WTC11 (cell line): ENCODE measurements around the gene ZNF593. TPM values are rescaled to one million over a fixed set of nuclear protein-coding genes. Genes with fewer than 3 reads are reported as not detected.
A peak's percentile ranks its signal among the peaks of the same experiment; 100 is the strongest.

Source experiments
- ATAC-seq: fragments of 200-7000 bp; cut with Tn5 transposase; 2 replicates; pipeline ENCODE4 v1.10.0; 2021; ENCODE audit warnings: mild to moderate bottlenecking, moderate library complexity
- CTCF ChIA-PET: fragments of 300-600 bp; sonication (Branson Sonifier 250); formaldehyde crosslinking; loops from one replicate; lab custom pipeline; 2021; ENCODE audit warnings: antibody characterized with exemption; lab: Charles Lee
- POLR2A ChIA-PET: fragments of 350-600 bp; sonication (Branson Sonifier 250); formaldehyde crosslinking; loops from one replicate; lab custom pipeline; 2021; ENCODE audit warnings: antibody characterized with exemption; lab: Charles Lee
- DNase-seq: peaks from one replicate; pipeline ENCODE4 v3.0.0; 2021; ENCODE audit warnings: low spot score
- H3K27ac Mint-ChIP-seq: 2 replicates; pipeline ENCODE4 v1.8.0; 2021; ENCODE audit warnings: mixed read lengths
- H3K27me3 Mint-ChIP-seq: 2 replicates; pipeline ENCODE4 v1.8.0; 2021; ENCODE audit warnings: low read depth, mild to moderate bottlenecking, moderate library complexity, mixed read lengths
- H3K36me3 Mint-ChIP-seq: 2 replicates; pipeline ENCODE4 v1.8.0; 2021; ENCODE audit warnings: mixed read lengths
- H3K4me1 Mint-ChIP-seq: 2 replicates; pipeline ENCODE4 v1.8.0; 2022; ENCODE audit warnings: mixed read lengths
- H3K4me3 Mint-ChIP-seq: 2 replicates; pipeline ENCODE4 v1.8.0; 2021; ENCODE audit warnings: mild to moderate bottlenecking, moderate library complexity, mixed read lengths
- H3K9me3 Mint-ChIP-seq: 2 replicates; pipeline ENCODE4 v1.8.0; 2021; ENCODE audit warnings: mixed read lengths
- AFF4 ChIP-seq: sonication (generic); formaldehyde crosslinking; IDR thresholded peaks from 2 replicates; pipeline ENCODE4 v1.8.1; 2023; ENCODE audit warnings: mild to moderate bottlenecking, missing genetic modification reagents, borderline replicate concordance
- CBFB ChIP-seq: sonication (generic); formaldehyde crosslinking; IDR thresholded peaks from 2 replicates; pipeline ENCODE4 v1.8.1; 2022; ENCODE audit warnings: mild to moderate bottlenecking, low read depth, missing genetic modification reagents
- ESRRA ChIP-seq: sonication (generic); formaldehyde crosslinking; IDR thresholded peaks from 2 replicates; pipeline ENCODE4 v1.8.1; 2022; ENCODE audit warnings: mild to moderate bottlenecking, missing genetic modification reagents, borderline replicate concordance
- FOXJ3 ChIP-seq: sonication (generic); formaldehyde crosslinking; IDR thresholded peaks from 2 replicates; pipeline ENCODE4 v1.9.0; 2021; ENCODE audit warnings: missing genetic modification reagents, mild to moderate bottlenecking, borderline replicate concordance
- FOXK1 ChIP-seq: sonication (generic); formaldehyde crosslinking; IDR thresholded peaks from 2 replicates; pipeline ENCODE4 v1.8.0; 2022; ENCODE audit warnings: mild to moderate bottlenecking, moderate library complexity, missing genetic modification reagents
- GABPB1 ChIP-seq: sonication (generic); formaldehyde crosslinking; IDR thresholded peaks from 2 replicates; pipeline ENCODE4 v1.8.1; 2023; ENCODE audit warnings: mild to moderate bottlenecking, missing genetic modification reagents
- GRHL2 ChIP-seq: fragments of 250-450 bp; sonication (Bioruptor Pico); IDR thresholded peaks from 2 replicates; pipeline ENCODE4 v1.8.0; 2022; ENCODE audit warnings: mild to moderate bottlenecking, moderate library complexity; ENCODE audit not compliant: insufficient replicate concordance, severe bottlenecking
- GTF2I ChIP-seq: fragments of 250-450 bp; sonication (Bioruptor Pico); conservative IDR thresholded peaks from 2 replicates; pipeline ENCODE4 v1.4.0; 2021; ENCODE audit warnings: mild to moderate bottlenecking
- IRF1 ChIP-seq: sonication (generic); formaldehyde crosslinking; IDR thresholded peaks from 2 replicates; pipeline ENCODE4 v1.8.0; 2023; ENCODE audit warnings: missing genetic modification reagents
- IRF2 ChIP-seq: sonication (generic); formaldehyde crosslinking; IDR thresholded peaks from 2 replicates; pipeline ENCODE4 v1.8.0; 2022; ENCODE audit warnings: low read depth, missing genetic modification reagents, borderline replicate concordance
- JAZF1 ChIP-seq: fragments of 250-450 bp; sonication (Bioruptor Pico); IDR thresholded peaks from 2 replicates; pipeline ENCODE4 v1.9.0; 2021; ENCODE audit warnings: moderate library complexity, mild to moderate bottlenecking, inconsistent platforms
- JUN ChIP-seq: sonication (generic); formaldehyde crosslinking; IDR thresholded peaks from 2 replicates; pipeline ENCODE4 v1.8.0; 2023; ENCODE audit warnings: mild to moderate bottlenecking, missing genetic modification reagents
- MAX ChIP-seq: sonication (generic); formaldehyde crosslinking; IDR thresholded peaks from 2 replicates; pipeline ENCODE4 v1.8.0; 2022; ENCODE audit warnings: mild to moderate bottlenecking, missing genetic modification reagents
- NFATC4 ChIP-seq: fragments of 250-450 bp; sonication (Bioruptor Pico); IDR thresholded peaks from 2 replicates; pipeline ENCODE4 v1.9.0; 2021; ENCODE audit warnings: mild to moderate bottlenecking
- NR2C2 ChIP-seq: sonication (generic); formaldehyde crosslinking; IDR thresholded peaks from 2 replicates; pipeline ENCODE4 v1.8.0; 2022; ENCODE audit warnings: mild to moderate bottlenecking, missing genetic modification reagents
- RELA ChIP-seq: sonication (generic); formaldehyde crosslinking; IDR thresholded peaks from 2 replicates; pipeline ENCODE4 v1.8.1; 2022; ENCODE audit warnings: missing genetic modification reagents, mild to moderate bottlenecking, borderline replicate concordance
- SP1 ChIP-seq: sonication (generic); formaldehyde crosslinking; conservative IDR thresholded peaks from 2 replicates; pipeline ENCODE4 v1.8.1; 2022; ENCODE audit warnings: missing genetic modification reagents
- TCF7 ChIP-seq: sonication (generic); formaldehyde crosslinking; IDR thresholded peaks from 2 replicates; pipeline ENCODE4 v1.8.0; 2022; ENCODE audit warnings: mild to moderate bottlenecking, low read depth, missing genetic modification reagents, moderate library complexity
- ZNF232 ChIP-seq: sonication (generic); formaldehyde crosslinking; IDR thresholded peaks from 2 replicates; pipeline ENCODE4 v1.8.0; 2022; ENCODE audit warnings: mild to moderate bottlenecking, missing genetic modification reagents
- ZNF263 ChIP-seq: sonication (generic); formaldehyde crosslinking; IDR thresholded peaks from 2 replicates; pipeline ENCODE4 v1.8.1; 2022; ENCODE audit warnings: low read depth, mild to moderate bottlenecking, moderate library complexity, missing genetic modification reagents
- ZNF317 ChIP-seq: sonication (generic); formaldehyde crosslinking; IDR thresholded peaks from 2 replicates; pipeline ENCODE4 v1.8.1; 2023; ENCODE audit warnings: low read depth, mild to moderate bottlenecking, moderate library complexity, missing genetic modification reagents, borderline replicate concordance
- ZNF423 ChIP-seq: fragments of 250-450 bp; sonication (Bioruptor Pico); IDR thresholded peaks from 2 replicates; pipeline ENCODE4 v2.1.2; 2022; ENCODE audit warnings: mild to moderate bottlenecking, moderate library complexity
- ZSCAN18 ChIP-seq: fragments of 250-450 bp; sonication (Bioruptor Pico); IDR thresholded peaks from 2 replicates; pipeline ENCODE4 v2.1.2; 2022; ENCODE audit warnings: mild to moderate bottlenecking, moderate library complexity
- total RNA-seq: library from RNA; stranded (reverse); gene quantifications from 3 replicates; pipeline ENCODE4 v1.2.3, GENCODE V29; 2021
- TF ChIP-seq, protein P1 (sequence below): sonication (generic); formaldehyde crosslinking; IDR thresholded peaks from 2 replicates; pipeline ENCODE4 v1.8.1; 2023; ENCODE audit warnings: mild to moderate bottlenecking, missing genetic modification reagents
- TF ChIP-seq, protein P2 (sequence below): sonication (generic); formaldehyde crosslinking; IDR thresholded peaks from 2 replicates; pipeline ENCODE4 v1.8.1; 2022; ENCODE audit warnings: low read depth, mild to moderate bottlenecking, moderate library complexity, missing genetic modification reagents, borderline replicate concordance

The ZNF593 gene
- total RNA-seq, 1 experiment from 2014 or later, result 49.1 TPM

- Mint-ChIP-seq H3K27me3 (peaks cover 94% of the 10 kb centered on the region), H3K4me3 (peak overlapping the region; percentile 61)
- CTCF ChIA-PET, result interaction anchor here (0.6 to 2.0 kb wide), 8 partner anchors 9 to 235 kb away, joined by 3 to 11 read pairs (median 4); partner anchors contain the start of genes CEP85 and ZNF593
Measured at GRCh38 chr1:26160527-26161414, 8.9 kb upstream of the ZNF593 start.

DNA sequence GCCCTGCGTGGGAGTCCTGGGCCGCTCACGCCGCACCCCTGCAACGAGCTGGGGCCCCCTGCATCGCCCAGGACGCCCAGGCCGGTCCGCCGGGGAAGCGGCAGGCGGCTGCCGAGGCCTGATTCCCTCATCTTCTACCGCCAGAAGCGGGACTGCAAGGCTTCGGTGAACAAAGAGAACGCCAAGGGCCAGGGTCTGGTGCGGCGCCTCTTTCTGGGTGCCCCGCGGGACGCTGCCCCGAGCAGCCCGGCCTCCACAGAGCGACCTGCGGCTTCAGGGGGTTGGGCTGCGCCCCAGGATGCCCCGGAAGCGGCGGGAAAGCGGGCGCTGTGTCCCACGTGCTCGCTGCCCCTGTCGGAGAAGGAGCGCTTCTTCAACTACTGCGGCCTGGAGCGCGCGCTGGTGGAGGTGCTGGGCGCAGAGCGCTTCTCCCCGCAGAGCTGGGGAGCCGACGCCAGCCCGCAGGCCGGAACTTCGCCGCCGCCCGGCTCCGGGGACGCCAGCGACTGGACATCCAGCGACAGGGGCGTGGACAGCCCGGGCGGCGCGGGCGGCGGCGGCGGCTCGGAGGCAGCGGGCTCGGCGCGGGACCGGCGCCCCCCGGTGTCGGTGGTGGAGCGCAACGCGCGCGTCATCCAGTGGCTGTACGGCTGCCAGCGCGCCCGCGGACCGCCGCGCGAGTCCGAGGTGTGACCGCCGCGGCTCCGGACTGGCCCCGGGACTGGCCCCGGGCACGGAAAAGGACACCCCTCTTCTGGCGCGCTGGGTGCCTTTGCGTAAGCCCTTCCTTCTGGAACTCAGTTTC lies 8.1 kb upstream of the ZNF593 start:
- peak; percentile 4; the same call in 1 of the 2 replicates for ATAC-seq
- H3K9me3 Mint-ChIP-seq, result no peaks in the 10 kb centered on the region
- peak overlapping the region; percentile 74 for H3K4me3 Mint-ChIP-seq
- ChIA-PET POLR2A (no interaction called here), CTCF (interaction anchor here (0.7 to 2.0 kb wide), 9 partner anchors 8 to 235 kb away, joined by 3 to 11 read pairs (median 4); partner anchors contain the start of genes CATSPER4 and ZNF593)
- H3K27ac Mint-ChIP-seq, result no peak overlapping the region
- peaks cover 56% of the 10 kb centered on the region for H3K4me1 Mint-ChIP-seq
- peaks cover 92% of the 10 kb centered on the region for H3K27me3 Mint-ChIP-seq
- H3K36me3 Mint-ChIP-seq, result no peaks in the 10 kb centered on the region
- peak; percentile 64 for DNase-seq
- no peak for TF ChIP-seq IRF2 (CRISPR knock-in tag)
- TF ChIP-seq ESRRA (CRISPR knock-in tag), result peak; percentile 57; the same call in 1 of the 2 replicates
- 0 out of 2 replicates have a peak, but pooled peaks have one; percentile 30 for TF ChIP-seq ZNF317 (CRISPR knock-in tag)
- TF ChIP-seq NR2C2 (CRISPR knock-in tag), result peak; percentile 60
- TF ChIP-seq FOXK1 (CRISPR knock-in tag), result peak; percentile 80; the same call in 1 of the 2 replicates
- TF ChIP-seq RELA (CRISPR knock-in tag), result 0 out of 2 replicates have a peak, but pooled peaks have one; percentile 31
- TF ChIP-seq AFF4 (CRISPR knock-in tag), result no peak
- TF ChIP-seq, protein P1, sequence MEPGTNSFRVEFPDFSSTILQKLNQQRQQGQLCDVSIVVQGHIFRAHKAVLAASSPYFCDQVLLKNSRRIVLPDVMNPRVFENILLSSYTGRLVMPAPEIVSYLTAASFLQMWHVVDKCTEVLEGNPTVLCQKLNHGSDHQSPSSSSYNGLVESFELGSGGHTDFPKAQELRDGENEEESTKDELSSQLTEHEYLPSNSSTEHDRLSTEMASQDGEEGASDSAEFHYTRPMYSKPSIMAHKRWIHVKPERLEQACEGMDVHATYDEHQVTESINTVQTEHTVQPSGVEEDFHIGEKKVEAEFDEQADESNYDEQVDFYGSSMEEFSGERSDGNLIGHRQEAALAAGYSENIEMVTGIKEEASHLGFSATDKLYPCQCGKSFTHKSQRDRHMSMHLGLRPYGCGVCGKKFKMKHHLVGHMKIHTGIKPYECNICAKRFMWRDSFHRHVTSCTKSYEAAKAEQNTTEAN (CRISPR knock-in tag), result 0 out of 2 replicates have a peak, but pooled peaks have one; percentile 67
- TF ChIP-seq ZSCAN18 (CRISPR knock-in tag), result no peak
- TF ChIP-seq ZNF232 (CRISPR knock-in tag), result peak; percentile 90
- TF ChIP-seq TCF7 (CRISPR knock-in tag), result 0 out of 2 replicates have a peak, but pooled peaks have one; percentile 27
- TF ChIP-seq SP1 (CRISPR knock-in tag), result peak; percentile 66; the same call in 1 of the 2 replicates
- no peak for TF ChIP-seq GABPB1 (CRISPR knock-in tag)
- TF ChIP-seq GRHL2 (CRISPR knock-in tag), result no peak

More at GRCh38 chr1:26160527-26161414, 8.9 kb upstream of the ZNF593 start:
- peaks cover 61% of the 10 kb centered on the region for H3K4me1 Mint-ChIP-seq
- H3K36me3 Mint-ChIP-seq, result no peaks in the 10 kb centered on the region
- no peak overlapping the region for H3K27ac Mint-ChIP-seq
- H3K9me3 Mint-ChIP-seq, result no peaks in the 10 kb centered on the region
- no peak for DNase-seq
- POLR2A ChIA-PET, result no interaction called here
- no peak for TF ChIP-seq GTF2I (CRISPR knock-in tag)
- no peak for TF ChIP-seq JUN
- TF ChIP-seq MAX, result no peak
- TF ChIP-seq ZNF263 (CRISPR knock-in tag), result no peak
- no peak for TF ChIP-seq ZNF423 (CRISPR knock-in tag)
- no peak for TF ChIP-seq CBFB (CRISPR knock-in tag)
- TF ChIP-seq, protein P2, sequence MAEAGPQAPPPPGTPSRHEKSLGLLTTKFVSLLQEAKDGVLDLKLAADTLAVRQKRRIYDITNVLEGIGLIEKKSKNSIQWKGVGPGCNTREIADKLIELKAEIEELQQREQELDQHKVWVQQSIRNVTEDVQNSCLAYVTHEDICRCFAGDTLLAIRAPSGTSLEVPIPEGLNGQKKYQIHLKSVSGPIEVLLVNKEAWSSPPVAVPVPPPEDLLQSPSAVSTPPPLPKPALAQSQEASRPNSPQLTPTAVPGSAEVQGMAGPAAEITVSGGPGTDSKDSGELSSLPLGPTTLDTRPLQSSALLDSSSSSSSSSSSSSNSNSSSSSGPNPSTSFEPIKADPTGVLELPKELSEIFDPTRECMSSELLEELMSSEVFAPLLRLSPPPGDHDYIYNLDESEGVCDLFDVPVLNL (CRISPR knock-in tag), result no peak
- TF ChIP-seq JAZF1, result no peak
- no peak for TF ChIP-seq FOXJ3
- TF ChIP-seq ESRRA (CRISPR knock-in tag), result no peak
- TF ChIP-seq IRF1, result no peak
- TF ChIP-seq NFATC4 (CRISPR knock-in tag), result no peak
- TF ChIP-seq GRHL2 (CRISPR knock-in tag), result no peak
- TF ChIP-seq SP1 (CRISPR knock-in tag), result no peak
- ATAC-seq, result peak; percentile 3; the same call in 1 of the 2 replicates
